ENCODE measurements around the gene FAM168A.

The FAM168A gene

DNA sequence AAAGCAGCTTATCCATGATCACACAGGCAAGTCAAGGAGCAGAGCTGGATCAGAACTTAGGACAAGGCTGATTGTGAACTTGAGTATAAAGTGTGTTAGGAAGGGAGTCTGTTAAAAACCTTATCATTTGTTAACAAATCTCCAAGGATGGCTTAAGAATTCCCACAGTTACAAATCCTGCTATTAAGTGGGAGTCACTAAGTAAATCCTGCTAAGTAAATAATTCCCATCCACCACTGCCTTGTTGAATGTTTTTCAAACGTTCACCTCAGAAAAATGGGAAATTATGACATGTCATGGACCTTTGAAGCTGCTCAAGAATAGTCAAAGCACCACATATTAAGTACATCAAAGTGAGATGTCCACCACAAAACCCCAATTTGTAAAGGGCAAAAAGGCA is 88.7 kb downstream of the FAM168A start:
- no peaks in the 10 kb centered on the region for H3K27me3 ChIP-seq (replicated peaks; ENCODE audit: insufficient read depth, low read length)
- no peak overlapping the region for H3K27ac ChIP-seq (ENCODE audit: low read length)
- no peaks in the 10 kb centered on the region for H3K4me1 ChIP-seq (ENCODE audit: low read length)
- no peak for DNase-seq
- no peak overlapping the region for H3K9ac ChIP-seq (ENCODE audit: low read length)
- TF ChIP-seq EZH2phosphoT487 (IDR thresholded peaks at IDR 0.05; ENCODE audit: low read length) (no peak), CTCF (IDR thresholded peaks at IDR 0.05; ENCODE audit: low read length) (no peak), EZH2 (optimal IDR thresholded peaks at IDR 0.05; ENCODE audit: low read depth, low read length) (no peak)
- no peak overlapping the region for H3K4me3 ChIP-seq (ENCODE audit: low read length)
- H4K20me1 ChIP-seq (ENCODE audit: insufficient read depth, low read length): no peaks in the 10 kb centered on the region
- H3K9me3 ChIP-seq (replicated peaks; ENCODE audit: insufficient read depth, low read length): no peaks in the 10 kb centered on the region
- no peaks in the 10 kb centered on the region for H3K79me2 ChIP-seq (ENCODE audit: low read length)
- no peaks in the 10 kb centered on the region for H3F3A ChIP-seq (ENCODE audit: insufficient read depth, low read length)
- no peaks in the 10 kb centered on the region for H3K9me2 ChIP-seq (replicated peaks; ENCODE audit: insufficient read depth, low read length)
- H3K4me2 ChIP-seq (ENCODE audit: low read depth, low read length): no peak overlapping the region
- H3K36me3 ChIP-seq (replicated peaks; ENCODE audit: insufficient read depth, low read length): no peaks in the 10 kb centered on the region
- no peak overlapping the region for H2AFZ ChIP-seq (ENCODE audit: low read length)

DNA sequence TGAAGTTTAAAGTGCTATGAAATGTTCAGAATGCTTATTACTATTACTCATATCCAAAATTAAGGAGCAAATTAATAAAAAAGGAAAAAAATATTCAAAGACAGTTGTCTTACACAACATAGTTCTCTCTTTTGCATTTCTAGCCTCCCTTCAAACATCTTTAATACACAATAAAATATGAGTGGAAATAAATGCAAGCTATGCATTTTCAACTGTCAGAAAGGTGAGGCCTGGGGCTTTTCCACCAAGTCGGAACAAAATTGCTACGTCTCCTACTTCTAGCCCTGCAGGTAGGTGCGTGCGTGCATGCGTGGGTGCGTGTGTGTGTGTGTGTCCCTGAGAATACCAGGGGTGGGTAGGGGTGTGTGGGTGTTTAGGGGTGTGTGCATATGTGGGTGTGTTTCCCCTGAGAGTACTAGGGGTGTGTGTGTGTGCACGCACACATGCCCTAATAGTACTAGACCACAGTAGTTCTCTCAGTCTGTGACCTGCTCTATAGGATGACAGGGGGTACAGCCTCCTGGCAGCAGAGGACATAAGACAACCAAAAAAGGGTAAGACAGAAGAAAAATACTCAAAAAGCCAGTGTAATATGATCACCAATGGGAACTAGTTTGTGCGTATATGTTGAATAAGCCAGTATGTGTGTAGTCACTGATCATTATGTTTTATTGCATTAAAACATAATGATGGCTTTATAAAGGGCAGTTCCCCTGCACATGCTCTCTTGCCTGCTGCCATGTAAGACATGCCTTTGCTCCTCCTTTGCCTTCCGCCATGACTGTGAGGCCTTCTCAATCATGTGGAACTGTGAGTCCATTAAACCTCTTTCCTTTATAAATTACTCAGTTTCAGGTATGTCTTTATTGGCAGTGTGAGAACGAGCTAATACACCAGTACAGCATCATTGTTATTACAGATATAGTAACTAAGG is 89.4 kb downstream of the FAM168A start:
- Histone ChIP-seq H3K79me2 (ENCODE audit: low read length) (no peaks in the 10 kb centered on the region), H3K9me2 (replicated peaks; ENCODE audit: insufficient read depth, low read length) (no peaks in the 10 kb centered on the region), H4K20me1 (ENCODE audit: insufficient read depth, low read length) (no peaks in the 10 kb centered on the region), H2AFZ (ENCODE audit: low read length) (no peak overlapping the region), H3K27me3 (replicated peaks; ENCODE audit: insufficient read depth, low read length) (no peaks in the 10 kb centered on the region), H3F3A (ENCODE audit: insufficient read depth, low read length) (no peaks in the 10 kb centered on the region), H3K4me3 (ENCODE audit: low read length) (no peak overlapping the region), H3K27ac (ENCODE audit: low read length) (no peak overlapping the region), H3K36me3 (replicated peaks; ENCODE audit: insufficient read depth, low read length) (no peaks in the 10 kb centered on the region), H3K4me1 (ENCODE audit: low read length) (no peaks in the 10 kb centered on the region), H3K9me3 (replicated peaks; ENCODE audit: insufficient read depth, low read length) (no peaks in the 10 kb centered on the region), H3K9ac (ENCODE audit: low read length) (no peak overlapping the region), H3K4me2 (ENCODE audit: low read depth, low read length) (no peak overlapping the region)
- no peak for TF ChIP-seq CTCF (IDR thresholded peaks at IDR 0.05; ENCODE audit: low read length)
- TF ChIP-seq EZH2phosphoT487 (IDR thresholded peaks at IDR 0.05; ENCODE audit: low read length): no peak
- TF ChIP-seq EZH2 (optimal IDR thresholded peaks at IDR 0.05; ENCODE audit: low read depth, low read length): no peak
- DNase-seq: no peak

GRCh38 chr11:73507086-73507485 is 90.8 kb downstream of the FAM168A start:
- DNase-seq: no peak
- H3K4me3 ChIP-seq (ENCODE audit: low read length): no peak overlapping the region
- H4K20me1 ChIP-seq (ENCODE audit: insufficient read depth, low read length): no peaks in the 10 kb centered on the region
- H3K27me3 ChIP-seq (replicated peaks; ENCODE audit: insufficient read depth, low read length): no peaks in the 10 kb centered on the region
- H3K36me3 ChIP-seq (replicated peaks; ENCODE audit: insufficient read depth, low read length): no peaks in the 10 kb centered on the region
- no peaks in the 10 kb centered on the region for H3K9me2 ChIP-seq (replicated peaks; ENCODE audit: insufficient read depth, low read length)
- H3F3A ChIP-seq (ENCODE audit: insufficient read depth, low read length): no peaks in the 10 kb centered on the region
- H3K4me2 ChIP-seq (ENCODE audit: low read depth, low read length): no peak overlapping the region
- TF ChIP-seq EZH2 (optimal IDR thresholded peaks at IDR 0.05; ENCODE audit: low read depth, low read length): no peak
- no peak for TF ChIP-seq EZH2phosphoT487 (IDR thresholded peaks at IDR 0.05; ENCODE audit: low read length)
- TF ChIP-seq CTCF (IDR thresholded peaks at IDR 0.05; ENCODE audit: low read length): no peak
- no peaks in the 10 kb centered on the region for H3K4me1 ChIP-seq (ENCODE audit: low read length)
- H2AFZ ChIP-seq (ENCODE audit: low read length): no peak overlapping the region
- H3K79me2 ChIP-seq (ENCODE audit: low read length): no peaks in the 10 kb centered on the region
- no peak overlapping the region for H3K9ac ChIP-seq (ENCODE audit: low read length)
- H3K9me3 ChIP-seq (replicated peaks; ENCODE audit: insufficient read depth, low read length): no peaks in the 10 kb centered on the region
- no peak overlapping the region for H3K27ac ChIP-seq (ENCODE audit: low read length)
